ENCODE measurements around the gene CRHR1.

DNA sequence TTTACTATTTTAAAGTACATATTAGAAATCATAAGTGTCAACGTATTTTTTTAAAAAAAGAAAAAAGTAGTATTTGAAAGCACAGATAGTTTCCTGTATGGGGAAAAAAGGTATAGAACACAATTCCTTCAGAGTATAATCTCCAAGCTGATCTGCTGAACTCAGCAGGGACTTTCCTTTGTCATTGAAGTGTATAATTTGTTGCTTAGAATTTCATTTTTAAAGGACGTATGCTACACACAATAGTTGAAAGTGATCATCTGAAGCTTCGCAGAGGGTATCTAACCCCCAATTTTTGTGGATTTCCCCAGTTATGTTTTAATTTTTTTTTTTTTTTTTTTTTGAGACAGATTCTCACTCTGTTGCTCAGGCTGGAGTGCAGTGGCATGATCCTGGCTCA lies 90.0 kb downstream of the CRHR1 start:
- TF ChIP-seq, protein P1, sequence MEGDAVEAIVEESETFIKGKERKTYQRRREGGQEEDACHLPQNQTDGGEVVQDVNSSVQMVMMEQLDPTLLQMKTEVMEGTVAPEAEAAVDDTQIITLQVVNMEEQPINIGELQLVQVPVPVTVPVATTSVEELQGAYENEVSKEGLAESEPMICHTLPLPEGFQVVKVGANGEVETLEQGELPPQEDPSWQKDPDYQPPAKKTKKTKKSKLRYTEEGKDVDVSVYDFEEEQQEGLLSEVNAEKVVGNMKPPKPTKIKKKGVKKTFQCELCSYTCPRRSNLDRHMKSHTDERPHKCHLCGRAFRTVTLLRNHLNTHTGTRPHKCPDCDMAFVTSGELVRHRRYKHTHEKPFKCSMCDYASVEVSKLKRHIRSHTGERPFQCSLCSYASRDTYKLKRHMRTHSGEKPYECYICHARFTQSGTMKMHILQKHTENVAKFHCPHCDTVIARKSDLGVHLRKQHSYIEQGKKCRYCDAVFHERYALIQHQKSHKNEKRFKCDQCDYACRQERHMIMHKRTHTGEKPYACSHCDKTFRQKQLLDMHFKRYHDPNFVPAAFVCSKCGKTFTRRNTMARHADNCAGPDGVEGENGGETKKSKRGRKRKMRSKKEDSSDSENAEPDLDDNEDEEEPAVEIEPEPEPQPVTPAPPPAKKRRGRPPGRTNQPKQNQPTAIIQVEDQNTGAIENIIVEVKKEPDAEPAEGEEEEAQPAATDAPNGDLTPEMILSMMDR (IDR thresholded peaks at IDR 0.05; ENCODE audit: borderline replicate concordance, extremely low read depth, low read length, poor library complexity, severe bottlenecking): no peak
- TF ChIP-seq EZH2 (IDR thresholded peaks at IDR 0.05; ENCODE audit: borderline replicate concordance, low read depth, low read length, severe bottlenecking): no peak
